ENCODE results near the gene RASL10A. TPM values are rescaled to one million over a fixed set of nuclear protein-coding genes. Genes with fewer than 3 reads are reported as not detected.
A peak's percentile ranks its signal among the peaks of the same experiment; 100 is the strongest.

The RASL10A gene
- total and polyA plus RNA-seq, 9 of the 15 experiments (the other 6 are each of a cell fraction or from before 2014, with no cell fraction given): 0.17 to 1.2 (median 0.45) TPM; not detected in 3

- no peak for DNase-seq (ENCODE audit: extremely low read depth in 1 of 4, low spot score in 3 of 4)
- ChIA-PET CTCF (ENCODE audit: low intra/inter-chr PET ratio) (no interaction called here), POLR2A (no interaction called here)
- H3K9me1 ChIP-seq (ENCODE audit: control insufficient read depth, insufficient read depth, low read length): no peaks in the 10 kb centered on the region
- ATAC-seq: no peak
- intact Hi-C loops (cut with micrococcal nuclease): no loop called here
- H3K4me1 ChIP-seq (replicated peaks in 1 of 2; ENCODE audit: control insufficient read depth in 2 of 2, insufficient read depth in 2 of 2, low read length in 2 of 2): peaks cover 0 to 10% of the 10 kb centered on the region in 2 experiments; a peak in 2 of 5 replicates
- no peak overlapping the region for H3K27ac ChIP-seq (ENCODE audit: extremely low read depth, low read depth, low read length)
- no peak overlapping the region; a peak in 1 of 4 replicates for H3K9ac ChIP-seq (ENCODE audit: insufficient read depth in 1 of 2, low read depth in 2 of 2, low read length in 2 of 2)
- in situ Hi-C loops (cut with MboI): no loop called here
- H3K4me3 ChIP-seq: no peak overlapping the region
- H3K36me3 ChIP-seq (ENCODE audit: control insufficient read depth, insufficient read depth, low read length): peaks cover 35% of the 10 kb centered on the region; the same call in 2 of the 3 replicates
- no peaks in the 10 kb centered on the region for H3K79me2 ChIP-seq (ENCODE audit: control insufficient read depth, insufficient read depth, low read length)
- no peak overlapping the region for H3K4me2 ChIP-seq (ENCODE audit: insufficient read depth, low read length)
- no peaks in the 10 kb centered on the region for H4K20me1 ChIP-seq (replicated peaks; ENCODE audit: control insufficient read depth, insufficient read depth, low read length)
- H3K9me3 ChIP-seq (replicated peaks; ENCODE audit: control insufficient read depth, insufficient read depth, low read depth, low read length): no peaks in the 10 kb centered on the region
- no peaks in the 10 kb centered on the region for H3K27me3 ChIP-seq (ENCODE audit: control insufficient read depth in 2 of 2, insufficient read depth in 2 of 2, low read length in 2 of 2)
- 74% methylated on average over 4 of the region's 5 CpGs for WGBS (ENCODE audit: insufficient coverage, low coverage, missing lambda C conversion rate)
- TSS peak; percentile 62 for BruUV-seq (replicated peaks)
- H2AFZ ChIP-seq (ENCODE audit: low read depth, low read length): no peak overlapping the region
- no peak for FAIRE-seq
- TF ChIP-seq ZBTB43 (CRISPR knock-in tag; IDR thresholded peaks at IDR 0.05): no peak
- TF ChIP-seq RHOXF2B (CRISPR knock-in tag; conservative IDR thresholded peaks at IDR 0.05): no peak
- TF ChIP-seq ZNF407 (IDR thresholded peaks at IDR 0.05; ENCODE audit: low read depth): no peak
- no peak for TF ChIP-seq SOX6 (IDR thresholded peaks at IDR 0.05)
- TF ChIP-seq BCLAF1 (IDR thresholded peaks at IDR 0.05; ENCODE audit: borderline replicate concordance in 1 of 2, control insufficient read depth in 1 of 2, low read depth in 2 of 2, low read length in 1 of 2): no peak
- no peak for TF ChIP-seq SMAD4 (CRISPR knock-in tag; conservative IDR thresholded peaks at IDR 0.05)
- TF ChIP-seq ZNF707 (CRISPR knock-in tag; conservative IDR thresholded peaks at IDR 0.05): no peak
- TF ChIP-seq CEBPG (CRISPR knock-in tag; IDR thresholded peaks at IDR 0.05): no peak
- no peak for TF ChIP-seq CEBPG (tag; conservative IDR thresholded peaks at IDR 0.05 in 1 of 2, IDR thresholded peaks at IDR 0.05 in 1 of 2)
- no peak for TF ChIP-seq KDM1A (IDR thresholded peaks at IDR 0.05)
Observed at GRCh38 chr22:29328055-29328454, 12.6 kb upstream of the RASL10A start.

All from K562 (cell line).